Left forelimb (tissue), 1 donor: ENCODE data around the gene WNK2.
A peak's percentile ranks its signal among the peaks of the same experiment; 100 is the strongest.

ENCODE experiments used
- DNase-seq: peaks from one replicate; pipeline ENCODE4 v3.0.0-alpha.2; 2018; ENCODE audit warnings: low spot score

The WNK2 gene

DNA sequence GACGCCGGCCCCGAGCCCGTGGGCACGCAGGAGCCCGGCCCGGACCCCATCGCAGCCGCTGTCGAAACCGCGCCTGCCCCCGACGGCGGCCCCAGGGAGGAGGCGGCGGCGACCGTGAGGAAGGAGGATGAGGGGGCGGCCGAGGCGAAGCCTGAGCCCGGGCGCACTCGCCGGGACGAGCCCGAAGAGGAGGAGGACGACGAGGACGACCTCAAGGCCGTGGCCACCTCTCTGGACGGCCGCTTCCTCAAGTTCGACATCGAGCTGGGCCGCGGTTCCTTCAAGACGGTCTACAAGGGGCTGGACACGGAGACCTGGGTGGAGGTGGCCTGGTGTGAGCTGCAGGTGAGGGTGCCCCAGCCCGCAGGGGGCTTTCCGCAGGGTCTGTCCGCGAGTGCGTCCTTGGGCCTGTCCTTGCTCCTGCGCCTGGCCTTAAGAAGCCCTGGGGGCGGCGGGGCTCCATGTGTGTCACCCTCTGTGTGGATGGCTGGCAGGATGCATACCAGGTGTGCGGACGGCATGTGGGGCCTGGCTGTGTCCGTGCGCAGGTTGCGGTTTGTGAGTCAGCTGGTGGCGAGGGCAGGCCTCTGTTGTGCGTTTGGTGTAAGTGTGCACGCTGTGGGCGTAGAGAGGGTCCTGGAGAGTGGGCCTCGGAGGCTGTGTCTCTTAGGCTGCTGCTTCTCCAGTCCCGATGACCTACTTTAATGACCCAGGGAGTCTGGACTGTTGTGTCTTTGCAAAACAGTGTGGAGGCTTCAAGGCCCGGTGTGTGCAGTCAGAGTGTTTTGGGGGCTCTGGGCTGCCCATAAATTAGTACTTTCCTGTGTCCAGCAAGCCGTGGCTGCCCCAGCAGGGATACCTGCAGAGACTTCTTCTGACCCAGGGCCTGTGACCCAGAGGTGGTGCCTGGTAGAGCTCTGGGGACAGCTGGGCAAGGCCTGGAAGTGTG, 1.6 kb downstream of the WNK2 start:
- DNase-seq: peak; percentile 64

DNA sequence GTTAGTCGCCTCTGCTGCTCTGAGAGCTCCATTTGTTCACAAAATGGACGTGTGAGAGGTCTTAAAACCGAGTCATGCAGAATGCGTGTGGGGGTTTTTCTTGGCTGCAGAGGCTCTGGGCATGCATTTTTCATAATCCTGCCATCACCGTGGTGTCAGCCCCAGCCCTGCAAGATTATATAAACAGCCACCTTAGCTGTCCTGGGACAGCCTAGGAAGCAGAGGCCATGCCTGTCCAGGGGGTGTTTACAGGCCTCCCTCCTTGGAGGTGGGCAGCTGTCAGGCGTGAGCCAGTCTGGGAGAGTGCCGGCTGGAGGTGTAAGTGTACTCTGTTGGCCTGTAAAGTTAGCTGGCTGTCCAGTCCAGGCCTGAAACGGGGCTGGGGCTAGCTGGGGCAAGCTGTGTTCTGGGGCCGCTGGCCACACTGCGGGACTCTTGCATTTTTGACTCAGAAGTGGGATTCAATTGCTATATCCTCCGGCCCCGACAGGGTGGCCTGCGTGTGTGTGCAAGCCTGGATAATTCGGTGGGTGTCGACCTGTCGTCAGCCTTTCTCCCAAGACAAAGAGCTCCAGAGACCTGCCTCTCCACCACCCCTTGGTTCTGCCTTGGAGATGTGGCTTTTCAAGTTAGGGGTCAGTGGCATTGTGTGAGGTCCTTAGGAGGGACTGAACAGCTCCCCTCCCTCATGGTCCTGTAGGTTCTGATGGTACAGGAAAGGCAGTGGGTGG, 2.4 kb downstream of the WNK2 start:
- no peak for DNase-seq

DNA sequence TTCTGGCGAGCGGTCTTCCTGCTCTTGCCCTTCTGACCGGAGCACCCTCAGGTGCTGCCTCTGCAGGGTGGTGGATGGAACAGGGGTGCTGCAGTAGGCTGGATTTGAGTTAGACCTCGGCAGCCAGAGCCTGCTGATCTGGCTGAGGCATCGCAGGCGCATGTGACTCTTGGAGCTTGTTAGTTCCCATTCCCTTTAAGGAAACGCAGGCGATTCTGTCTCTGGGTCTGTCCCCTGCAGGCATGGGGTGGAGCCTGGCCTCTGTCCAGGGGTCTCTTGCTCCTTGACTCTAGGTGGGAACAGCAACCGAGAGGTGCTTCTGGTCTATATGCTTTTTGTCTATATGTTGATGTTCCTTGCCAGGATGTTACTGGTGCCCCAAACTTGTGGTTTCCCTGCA, 3.1 kb downstream of the WNK2 start:
- DNase-seq: no peak

DNA sequence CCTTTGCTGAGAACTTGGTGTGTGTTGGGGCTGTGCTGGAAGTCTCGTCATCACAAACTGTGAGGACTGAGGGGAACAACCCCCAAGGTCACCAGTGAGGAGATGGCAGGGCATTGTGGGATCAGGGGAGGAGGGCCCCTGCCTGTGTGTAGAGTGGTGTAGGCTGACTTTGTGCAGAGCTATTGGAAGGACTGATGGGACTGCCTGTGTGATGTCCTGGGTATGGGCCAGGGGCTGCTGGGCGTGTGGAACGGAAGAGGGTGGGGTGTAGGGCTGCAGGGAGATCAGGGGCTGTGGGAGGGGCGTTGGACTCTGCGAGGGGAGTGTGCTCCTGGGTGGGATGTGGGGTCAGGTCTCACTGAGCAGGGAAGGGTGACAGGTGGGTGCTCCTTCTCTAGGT, 3.6 kb downstream of the WNK2 start:
- DNase-seq: no peak

DNA sequence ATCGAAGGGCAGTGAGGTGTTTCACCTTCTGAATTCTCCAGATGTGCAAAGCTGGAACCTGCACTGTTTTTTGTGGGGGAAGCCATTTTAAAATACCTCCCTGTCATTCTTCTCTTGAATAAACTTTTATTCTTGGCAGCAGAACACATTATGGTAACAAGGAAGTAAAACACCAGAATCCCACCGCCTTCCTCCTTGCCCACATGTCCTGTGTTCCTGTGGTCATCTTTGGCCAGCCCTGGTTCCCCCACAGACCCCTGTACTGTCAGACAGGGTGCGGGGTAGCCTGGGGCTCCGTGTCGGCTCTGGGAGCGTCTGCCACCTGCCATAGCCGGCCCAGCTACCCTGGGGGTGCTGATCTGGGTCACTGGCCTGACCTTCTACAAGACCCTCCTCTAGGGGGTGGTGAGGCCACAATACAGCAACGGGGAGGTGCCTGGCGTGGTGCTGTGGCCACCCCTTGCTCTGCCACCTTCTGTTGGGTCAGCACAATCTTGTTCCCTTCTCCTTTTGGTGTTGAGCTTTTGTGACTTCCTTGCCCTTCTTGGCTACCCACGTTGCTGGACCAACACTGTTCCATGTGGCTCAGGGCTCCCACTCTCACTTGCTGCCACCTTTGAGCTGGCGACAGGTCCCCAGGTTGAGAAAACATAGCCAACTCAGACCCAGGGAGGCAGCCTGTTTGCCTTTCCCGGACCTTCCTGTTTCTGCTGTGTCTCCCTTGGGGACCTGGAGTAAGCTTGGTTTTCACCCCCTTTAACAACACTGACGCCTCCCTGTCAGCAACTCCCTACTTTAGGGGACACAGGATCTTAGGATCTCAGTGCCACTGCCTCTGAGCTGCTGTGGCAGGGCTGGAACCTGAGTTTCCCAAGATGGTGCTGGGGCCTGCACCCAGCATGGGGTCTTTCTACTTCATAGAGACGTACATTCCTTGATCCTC, 4.8 kb downstream of the WNK2 start:
- DNase-seq: no peak

DNA sequence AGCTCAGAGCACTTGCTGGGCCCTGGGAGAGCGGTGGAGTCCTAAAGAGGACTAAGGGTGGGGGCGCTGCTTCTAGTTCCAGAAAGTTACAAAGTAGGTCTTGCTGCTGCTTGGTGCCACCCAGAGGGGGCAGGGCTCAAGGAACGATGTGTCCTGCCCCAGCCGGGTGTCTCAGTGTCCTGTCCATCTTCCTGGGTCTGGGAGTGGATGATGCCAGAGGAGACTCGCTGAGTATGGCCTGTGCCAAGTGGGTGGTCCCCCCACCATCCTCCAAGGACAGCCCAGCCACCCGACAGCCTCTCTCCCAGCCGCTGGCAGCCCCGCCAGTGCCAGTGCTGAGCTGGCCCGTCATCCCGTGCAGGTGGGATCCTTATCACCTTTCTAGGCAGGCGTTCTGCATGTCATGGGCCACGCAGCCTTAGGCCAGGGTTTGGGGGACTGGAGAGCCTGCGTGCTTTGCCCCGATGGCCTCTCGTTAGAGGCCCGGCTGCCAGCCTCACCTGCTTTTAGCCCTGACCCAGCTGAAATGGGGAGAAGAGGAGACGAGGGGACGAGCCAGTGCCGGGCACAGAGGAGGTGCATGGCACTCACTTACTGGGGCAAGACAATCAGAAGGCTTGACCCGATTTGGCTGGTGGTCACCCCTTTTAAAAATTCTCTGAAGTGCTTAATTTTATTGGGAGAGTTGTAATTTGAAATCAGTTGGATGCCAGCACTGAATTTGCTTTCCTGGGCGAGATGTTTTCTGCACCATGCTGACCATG, 5.6 kb downstream of the WNK2 start:
- DNase-seq: no peak

DNA sequence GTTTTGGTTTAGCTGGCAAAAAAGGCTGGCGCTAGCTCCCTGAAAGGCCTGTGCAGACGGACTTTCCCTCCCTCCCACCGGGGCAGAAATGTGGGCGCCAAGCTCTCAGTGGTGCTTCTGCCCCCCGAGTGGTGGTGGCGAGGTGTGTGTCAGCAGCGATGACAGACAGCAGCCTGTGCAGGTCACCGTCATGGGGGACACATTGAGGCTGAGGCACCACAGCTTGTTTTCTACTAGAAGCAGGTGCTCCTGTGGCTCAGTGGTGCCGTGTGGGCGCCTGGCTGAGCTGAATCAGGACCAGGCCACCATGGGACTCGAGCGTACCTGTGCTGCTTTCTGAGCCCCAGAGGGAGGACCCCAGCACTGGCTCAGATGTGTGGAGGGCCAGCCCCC, 6.2 kb downstream of the WNK2 start:
- DNase-seq: no peak

DNA sequence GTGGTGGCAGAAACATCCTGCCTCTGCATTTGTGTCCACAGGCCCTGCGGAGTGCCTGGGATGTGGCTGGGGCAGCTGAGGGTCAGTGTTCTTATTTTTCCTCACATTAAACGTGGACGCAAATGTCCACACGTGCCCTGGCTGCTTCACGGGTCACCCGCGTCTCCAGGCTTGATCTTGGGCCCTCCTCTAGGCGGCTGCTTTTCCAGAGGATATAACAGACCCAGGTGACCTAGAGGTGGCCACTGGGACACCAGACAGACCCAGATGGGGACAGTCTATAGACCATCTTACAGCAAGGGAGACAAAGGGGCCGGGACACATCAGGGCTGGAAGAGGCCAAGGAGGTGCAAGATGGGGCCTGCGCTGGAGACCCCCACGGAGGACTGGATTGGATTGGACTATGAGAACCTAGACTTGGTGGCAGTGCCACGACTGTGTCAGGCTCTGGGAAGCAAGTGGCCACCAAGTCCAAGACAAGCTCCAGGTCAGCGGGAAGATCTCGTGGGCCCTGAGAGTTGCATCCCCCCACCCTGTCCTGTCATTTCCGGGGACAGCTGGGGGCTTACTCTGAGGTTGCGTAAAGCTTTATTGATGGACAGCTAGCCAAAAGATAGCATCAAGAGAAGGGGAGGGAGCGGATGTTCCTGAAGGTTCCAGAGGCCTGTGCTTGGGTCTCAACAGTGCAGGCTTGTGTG, 6.9 kb downstream of the WNK2 start:
- no peak for DNase-seq

DNA sequence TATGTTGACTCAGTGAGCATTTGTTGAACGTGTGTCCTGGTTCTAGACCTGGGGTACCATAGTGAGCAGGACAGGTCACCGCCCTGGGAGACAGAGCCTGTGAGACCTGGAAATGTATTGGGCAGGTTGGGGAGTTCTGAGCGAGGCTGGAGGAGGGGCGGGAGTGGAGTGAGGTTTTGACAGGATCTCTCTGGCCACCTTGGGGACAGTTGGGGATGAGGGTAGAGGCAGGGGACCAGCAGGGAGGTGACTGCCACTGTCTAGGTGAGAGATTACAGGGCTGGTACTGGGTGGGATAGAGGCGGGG, 7.4 kb downstream of the WNK2 start:
- no peak for DNase-seq

DNA sequence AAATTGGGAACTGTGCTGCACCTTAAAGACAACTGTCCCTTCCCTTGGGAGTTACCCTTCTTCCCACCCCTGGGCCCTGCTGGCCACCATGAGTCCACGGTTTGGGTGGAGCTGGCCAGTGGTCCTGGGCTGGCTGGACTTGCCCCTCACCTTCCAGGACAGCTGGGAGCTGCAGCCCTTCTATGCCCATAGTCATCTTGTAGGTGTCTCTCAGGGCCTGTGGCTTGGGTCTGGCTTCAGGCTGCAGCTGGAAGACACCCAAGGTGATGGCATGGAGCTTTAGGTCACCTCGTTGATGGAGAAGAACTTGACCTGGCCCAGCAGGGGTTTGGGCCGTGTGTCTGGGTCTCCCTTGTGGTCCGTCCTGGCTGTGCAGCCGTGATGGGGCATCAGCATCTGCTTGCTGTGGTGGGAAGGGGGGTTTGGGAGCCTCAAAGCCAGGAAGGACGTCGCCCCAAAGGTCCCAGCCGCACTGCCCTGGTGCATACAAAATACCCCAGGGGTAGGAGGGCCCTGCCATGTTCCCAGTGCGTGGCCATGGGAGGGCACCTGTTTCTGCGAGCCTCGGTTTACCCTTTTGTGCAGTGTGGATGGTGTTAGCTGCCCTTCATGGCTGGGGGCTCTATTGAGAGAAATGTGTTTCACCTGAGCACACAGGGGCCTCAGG, 8.9 kb downstream of the WNK2 start:
- DNase-seq: no peak

DNA sequence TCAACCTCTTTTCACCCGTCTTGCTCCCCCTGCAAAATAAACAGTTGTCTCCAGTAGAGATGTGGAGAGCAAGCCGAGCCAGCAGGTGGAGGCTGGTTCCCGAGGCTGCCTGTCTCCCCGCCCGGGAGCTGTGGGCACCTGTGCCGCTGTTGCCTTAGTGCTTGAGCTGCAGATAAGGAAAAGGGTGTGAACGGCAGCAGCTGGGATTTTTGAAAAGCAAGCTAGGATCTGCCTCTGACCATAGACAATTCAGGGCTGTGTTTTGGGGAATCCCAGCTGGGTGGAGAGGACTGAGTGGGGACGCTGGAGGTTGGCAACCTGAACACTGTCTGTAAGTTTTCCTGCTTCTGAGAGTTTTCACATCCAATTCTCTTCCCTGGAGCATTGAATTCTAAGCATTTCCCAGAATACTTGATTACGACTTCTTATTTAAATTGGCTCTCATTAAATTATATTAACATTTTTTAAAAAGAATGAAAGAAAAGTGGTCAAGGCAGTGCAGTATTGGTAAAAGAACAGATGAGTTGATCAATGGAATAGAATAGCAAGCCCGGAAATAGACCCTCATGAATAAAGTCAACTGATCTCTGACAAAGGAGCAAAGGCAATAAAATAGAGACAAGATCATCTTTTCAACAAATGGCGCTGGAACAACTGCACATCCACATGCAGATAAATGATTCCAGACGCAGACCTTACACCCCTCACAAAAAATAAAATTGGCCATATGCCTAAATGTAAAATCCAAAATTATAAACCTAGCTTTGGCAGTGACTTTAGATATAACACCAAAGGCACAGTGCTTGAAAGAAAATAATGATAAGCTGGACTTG, 9.7 kb downstream of the WNK2 start:
- peak; percentile 64 for DNase-seq

DNA sequence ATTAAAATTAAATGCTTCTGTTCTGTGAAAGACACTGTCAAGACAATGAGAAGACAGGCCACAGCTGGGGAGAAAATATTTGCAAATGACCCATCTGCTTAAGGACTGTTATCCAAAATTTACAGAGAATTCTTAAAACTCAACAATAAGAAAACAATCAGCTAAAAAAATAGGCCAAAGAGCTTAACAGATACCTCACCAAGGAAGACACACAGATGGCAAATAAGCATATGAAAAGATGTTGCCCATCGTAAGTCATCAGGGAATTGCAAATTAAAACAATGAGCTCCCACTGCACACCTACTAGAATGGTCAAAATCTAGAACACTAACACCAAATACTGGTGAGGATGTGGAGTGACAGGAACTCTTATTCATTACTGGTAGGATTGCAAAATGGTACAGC, 10.3 kb downstream of the WNK2 start:
- no peak for DNase-seq

DNA sequence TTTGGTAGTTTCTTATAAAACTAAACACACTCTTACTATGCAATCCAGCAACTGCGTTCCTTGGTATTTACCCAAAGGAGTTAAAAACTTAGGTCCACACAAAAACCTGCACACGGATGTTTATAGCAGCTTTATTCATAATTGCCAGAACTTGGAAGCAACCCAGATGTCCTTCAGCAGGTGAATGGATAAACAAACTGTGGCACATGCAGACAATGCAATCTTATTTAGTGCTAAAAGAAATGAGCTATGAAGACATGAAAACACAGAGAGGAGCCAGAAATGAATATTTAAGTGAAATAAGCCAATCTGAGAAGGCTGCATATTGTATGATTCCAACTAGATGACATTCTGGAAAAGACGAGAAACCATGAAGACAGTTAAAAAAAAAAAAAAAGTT, 10.7 kb downstream of the WNK2 start:
- DNase-seq: no peak

DNA sequence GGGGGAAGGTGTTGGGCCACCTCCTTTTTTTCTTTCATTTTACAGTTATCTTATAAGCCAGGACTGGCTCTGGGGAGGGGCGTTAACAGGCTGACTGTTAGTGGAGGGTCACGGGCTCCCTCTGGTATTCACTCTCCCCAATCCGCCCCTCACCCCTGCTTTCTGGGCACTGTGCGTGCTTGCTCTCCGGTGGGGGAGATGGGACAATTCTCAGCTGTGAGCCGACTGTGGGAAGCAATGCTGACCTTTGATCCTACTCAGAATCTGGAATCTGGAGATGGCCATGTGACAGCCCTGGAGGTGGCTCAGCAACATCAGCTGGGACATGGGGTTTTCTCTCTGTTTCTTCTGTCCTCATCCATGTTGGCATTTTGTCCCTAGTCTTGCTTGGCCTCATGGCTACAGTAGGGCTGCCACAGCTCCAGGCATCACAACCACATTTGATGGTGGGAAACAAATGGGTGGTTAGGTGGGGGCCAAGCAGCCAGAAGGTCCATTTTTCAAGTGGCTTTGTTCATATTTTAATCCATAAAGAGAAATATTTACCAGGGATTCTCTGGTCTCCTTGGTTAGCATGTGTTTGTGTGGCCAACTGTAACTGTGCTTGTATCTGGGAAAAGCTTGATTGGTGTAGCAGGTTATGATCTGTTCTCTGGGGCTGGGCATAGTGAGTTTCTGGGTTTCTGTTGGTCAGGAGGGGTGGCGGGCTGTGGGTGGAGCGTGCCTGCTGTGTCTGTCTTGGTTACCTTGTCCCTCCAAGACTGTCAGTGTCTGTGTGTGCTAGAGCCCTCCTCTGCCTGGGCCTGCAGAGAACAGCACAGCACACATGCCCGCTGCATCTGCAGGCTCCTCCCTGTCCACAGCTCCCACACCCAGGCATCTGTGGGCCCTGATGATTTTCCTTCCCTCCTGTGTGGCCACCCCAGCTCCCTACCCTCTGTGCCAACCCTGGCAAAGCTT, 12.4 kb downstream of the WNK2 start:
- no peak for DNase-seq

DNA sequence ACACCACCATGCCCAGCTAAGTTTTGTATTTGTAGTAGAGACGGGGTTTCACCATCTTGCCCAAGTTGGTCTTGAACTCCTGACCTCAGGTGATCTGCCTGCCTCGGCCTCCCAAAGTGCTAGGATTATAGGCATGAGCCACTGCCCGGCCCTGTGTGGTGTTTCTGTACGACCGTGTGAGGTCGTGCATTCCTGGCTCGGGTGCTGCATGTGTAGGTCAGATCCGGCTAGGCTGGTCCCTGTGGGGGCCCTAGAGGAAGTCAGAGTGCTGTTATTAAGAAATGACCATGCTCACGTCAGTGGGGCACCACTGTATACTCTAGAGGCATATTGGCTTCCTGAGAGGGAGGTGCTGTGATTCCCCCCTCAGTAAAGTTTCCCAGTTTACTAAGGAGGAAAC, 13.7 kb downstream of the WNK2 start:
- no peak for DNase-seq

DNA sequence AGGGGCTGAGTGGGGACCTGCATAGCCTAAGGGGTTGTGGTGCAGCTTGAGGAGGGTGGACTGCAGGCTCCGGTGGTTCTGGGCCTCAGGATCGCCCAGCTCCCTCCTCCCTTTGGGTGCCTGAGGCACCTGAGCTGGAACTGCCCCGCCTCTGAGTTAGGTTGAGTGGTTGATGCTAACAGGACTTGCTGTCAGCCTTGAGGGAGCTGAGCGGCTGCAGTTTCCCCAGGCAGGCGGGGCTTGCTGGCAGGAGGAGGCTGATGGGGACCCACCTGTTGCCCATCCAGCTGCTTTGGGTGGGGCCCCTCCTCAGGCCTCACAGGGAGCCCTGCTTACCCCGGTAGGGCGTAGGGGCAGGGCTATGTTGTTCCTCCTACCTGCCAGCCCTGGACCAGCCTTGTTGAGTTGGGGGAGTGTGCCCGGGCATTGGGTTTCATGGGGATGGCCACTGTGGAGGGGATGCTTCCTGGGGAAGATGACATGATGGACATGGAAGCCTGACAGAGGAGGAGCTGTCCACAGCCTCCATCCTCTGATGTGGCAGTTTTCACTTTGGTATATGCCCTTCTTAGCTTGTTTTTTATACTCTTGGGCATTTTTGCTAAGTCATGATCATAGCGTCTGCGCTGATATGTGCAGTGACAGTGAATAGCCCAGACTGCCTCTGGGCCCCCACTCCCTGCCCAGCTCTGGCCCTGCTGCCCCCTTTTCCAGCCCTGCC, 14.3 kb downstream of the WNK2 start:
- DNase-seq: no peak

DNA sequence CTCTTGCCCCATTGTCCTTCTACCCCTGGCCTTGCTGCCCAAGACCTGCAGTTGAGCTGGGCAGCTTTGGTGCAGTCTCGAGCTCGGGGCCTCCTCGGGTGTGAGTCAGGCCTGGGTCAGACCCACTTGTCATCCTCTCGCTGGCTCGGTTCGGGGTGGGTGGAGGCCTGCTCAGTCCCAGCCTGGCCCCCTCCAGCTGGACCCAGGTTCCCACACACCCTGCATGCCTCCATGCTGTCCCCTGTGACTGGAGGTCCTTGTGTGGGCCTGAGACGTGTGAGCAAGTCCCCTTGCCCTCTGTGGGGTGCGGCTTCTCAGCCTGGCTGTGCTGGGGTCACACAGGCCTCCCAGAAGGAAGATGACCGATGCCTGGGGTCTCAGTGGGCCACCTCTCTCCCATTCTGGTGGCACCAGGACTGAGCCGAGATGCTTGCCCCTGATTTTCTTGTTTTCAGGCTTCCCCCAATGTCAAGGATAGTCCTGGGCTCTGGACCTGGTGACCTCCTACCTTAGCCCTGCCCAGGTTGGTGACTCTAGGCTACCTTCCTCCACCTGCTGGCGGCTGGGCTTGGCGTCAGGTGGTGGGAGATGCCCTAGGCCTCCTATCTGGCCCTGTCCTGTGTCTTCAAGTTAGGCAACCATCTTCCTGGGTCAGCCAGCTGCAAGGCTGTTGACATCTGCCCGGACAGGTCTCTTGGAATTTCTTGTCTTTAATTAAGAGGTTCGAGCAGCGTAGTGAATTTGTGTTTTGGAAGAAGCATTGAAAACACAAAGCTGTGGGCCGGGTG, 15.1 kb downstream of the WNK2 start:
- DNase-seq: no peak
